ENCODE measurements around the gene SUMO1. TPM values are rescaled to one million over a fixed set of nuclear protein-coding genes. Genes with fewer than 3 reads are reported as not detected.

The SUMO1 gene
- total RNA-seq, 2 donors from 2014 or later, result 5.6 to 43.8 TPM

- H3K27ac ChIP-seq, result no peak overlapping the region
- H3K9me3 ChIP-seq, result no peaks in the 10 kb centered on the region
- ATAC-seq (no peak), DNase-seq (no peak)
- intact Hi-C loops (cut with DNase I), result no loop called here
- WGBS, 2 donors, result 84 to 85% methylated on average over 5 of the region's 5 CpGs
- H3K36me3 ChIP-seq (replicated peaks in 1 of 2; ENCODE audit: insufficient read depth in 1 of 2, low read depth in 2 of 2), result no peaks in the 10 kb centered on the region
- no peak for TF ChIP-seq POLR2A (IDR thresholded peaks at IDR 0.05)
- TF ChIP-seq, protein P1, sequence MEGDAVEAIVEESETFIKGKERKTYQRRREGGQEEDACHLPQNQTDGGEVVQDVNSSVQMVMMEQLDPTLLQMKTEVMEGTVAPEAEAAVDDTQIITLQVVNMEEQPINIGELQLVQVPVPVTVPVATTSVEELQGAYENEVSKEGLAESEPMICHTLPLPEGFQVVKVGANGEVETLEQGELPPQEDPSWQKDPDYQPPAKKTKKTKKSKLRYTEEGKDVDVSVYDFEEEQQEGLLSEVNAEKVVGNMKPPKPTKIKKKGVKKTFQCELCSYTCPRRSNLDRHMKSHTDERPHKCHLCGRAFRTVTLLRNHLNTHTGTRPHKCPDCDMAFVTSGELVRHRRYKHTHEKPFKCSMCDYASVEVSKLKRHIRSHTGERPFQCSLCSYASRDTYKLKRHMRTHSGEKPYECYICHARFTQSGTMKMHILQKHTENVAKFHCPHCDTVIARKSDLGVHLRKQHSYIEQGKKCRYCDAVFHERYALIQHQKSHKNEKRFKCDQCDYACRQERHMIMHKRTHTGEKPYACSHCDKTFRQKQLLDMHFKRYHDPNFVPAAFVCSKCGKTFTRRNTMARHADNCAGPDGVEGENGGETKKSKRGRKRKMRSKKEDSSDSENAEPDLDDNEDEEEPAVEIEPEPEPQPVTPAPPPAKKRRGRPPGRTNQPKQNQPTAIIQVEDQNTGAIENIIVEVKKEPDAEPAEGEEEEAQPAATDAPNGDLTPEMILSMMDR (IDR thresholded peaks at IDR 0.05), result no peak
- H3K27me3 ChIP-seq, result no peaks in the 10 kb centered on the region
- H3K4me1 ChIP-seq, result no peaks in the 10 kb centered on the region
- H3K4me3 ChIP-seq, result no peak overlapping the region
Measured at GRCh38 chr2:202193305-202193704, 45.1 kb downstream of the SUMO1 start.

DNA sequence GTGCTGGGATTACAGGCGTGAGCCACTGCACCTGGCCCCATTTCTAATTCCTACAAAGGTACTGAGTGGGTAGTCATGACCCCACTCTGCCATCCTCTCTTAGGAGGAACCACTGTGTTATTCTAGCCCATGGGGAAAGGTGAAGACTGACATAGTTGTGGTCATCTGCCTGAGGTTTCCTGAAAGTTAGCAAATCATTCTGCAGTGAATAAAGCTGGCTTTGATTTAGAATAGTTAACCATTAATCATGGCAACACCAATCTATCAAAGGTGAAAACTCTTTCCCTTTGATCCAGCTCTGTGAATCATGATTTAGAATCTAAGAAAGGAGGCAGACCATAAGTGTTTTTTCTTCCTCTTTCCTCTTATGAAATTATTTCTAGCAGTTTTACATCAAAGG, 50.8 kb downstream of the SUMO1 start:
- H3K27ac ChIP-seq, result peak overlapping the region in 2 of 4 donors; percentile 27 to 36
- no peak overlapping the region for H3K4me3 ChIP-seq
- intact Hi-C loops (cut with DNase I), result no loop called here
- no peaks in the 10 kb centered on the region for H3K36me3 ChIP-seq (replicated peaks in 1 of 2; ENCODE audit: insufficient read depth in 1 of 2, low read depth in 2 of 2)
- H3K4me1 ChIP-seq, result peaks cover 4% of the 10 kb centered on the region
- no peaks in the 10 kb centered on the region for H3K27me3 ChIP-seq
- peak; percentile 52 for ATAC-seq
- TF ChIP-seq POLR2A (IDR thresholded peaks at IDR 0.05), result no peak
- TF ChIP-seq, protein P1 (IDR thresholded peaks at IDR 0.05), result no peak
- no peaks in the 10 kb centered on the region for H3K9me3 ChIP-seq
- no peak for DNase-seq
- WGBS, 2 donors, result 45% methylated on average over 1 of the region's 1 CpG; no CpG with 5 or more reads in 1 of the 2 donors

GRCh38 chr2:202186641-202187202, 51.7 kb downstream of the SUMO1 start:
- WGBS, 2 donors, result 88 to 92% methylated on average over 4 of the region's 4 CpGs
- intact Hi-C loops (cut with DNase I), result no loop called here
- Histone ChIP-seq H3K4me3 (no peak overlapping the region), H3K27ac (no peak overlapping the region), H3K27me3 (no peaks in the 10 kb centered on the region), H3K4me1 (peaks cover 4% of the 10 kb centered on the region), H3K9me3 (no peaks in the 10 kb centered on the region), H3K36me3 (replicated peaks in 1 of 2; ENCODE audit: insufficient read depth in 1 of 2, low read depth in 2 of 2) (no peaks in the 10 kb centered on the region)
- no peak for ATAC-seq
- no peak for DNase-seq
- TF ChIP-seq, protein P1 (IDR thresholded peaks at IDR 0.05), result no peak
- no peak for TF ChIP-seq POLR2A (IDR thresholded peaks at IDR 0.05)

GRCh38 chr2:202185156-202185555, 53.2 kb downstream of the SUMO1 start:
- H3K27ac ChIP-seq, result no peak overlapping the region
- no peak overlapping the region for H3K4me3 ChIP-seq
- H3K4me1 ChIP-seq, result peaks cover 4% of the 10 kb centered on the region
- H3K27me3 ChIP-seq, result no peaks in the 10 kb centered on the region
- DNase-seq, result no peak
- no peak for ATAC-seq
- no peaks in the 10 kb centered on the region for H3K36me3 ChIP-seq (replicated peaks in 1 of 2; ENCODE audit: insufficient read depth in 1 of 2, low read depth in 2 of 2)
- intact Hi-C loops (cut with DNase I), result no loop called here
- no peaks in the 10 kb centered on the region for H3K9me3 ChIP-seq
- 79 to 82% methylated on average over 6 of the region's 6 CpGs for WGBS, 2 donors
- TF ChIP-seq POLR2A (IDR thresholded peaks at IDR 0.05), result no peak
- TF ChIP-seq, protein P1 (IDR thresholded peaks at IDR 0.05), result no peak

- TF ChIP-seq, protein P1 (IDR thresholded peaks at IDR 0.05), result no peak
- TF ChIP-seq POLR2A (IDR thresholded peaks at IDR 0.05), result no peak
- Histone ChIP-seq H3K36me3 (replicated peaks in 1 of 2; ENCODE audit: insufficient read depth in 1 of 2, low read depth in 2 of 2) (no peaks in the 10 kb centered on the region), H3K9me3 (no peaks in the 10 kb centered on the region), H3K4me1 (peaks cover 4% of the 10 kb centered on the region), H3K27me3 (no peaks in the 10 kb centered on the region), H3K4me3 (no peak overlapping the region), H3K27ac (no peak overlapping the region)
- ATAC-seq, result no peak
- DNase-seq, result no peak
- 59 to 62% methylated on average over 2 of the region's 2 CpGs for WGBS, 2 donors
- intact Hi-C loops (cut with DNase I), result loop anchor here (5.0 kb wide), 1 partner anchor 322 kb away; no protein-coding TSS in a partner anchor
Measured at GRCh38 chr2:202184557-202184956, 53.8 kb downstream of the SUMO1 start.

Data from body of pancreas (tissue), 4 donors.